Activated CD4-positive, alpha-beta T cell treated with anti-CD3 and anti-CD28 coated beads for 4 hours (primary cell): Measurements from ENCODE around the gene CTNND2.

Source experiments
- DNase-seq, 2 donors: peaks; one replicate each; pipeline ENCODE4 v3.0.0-alpha.2; 2020

Gene CTNND2

GRCh38 chr5:11904265-11904906 is at the start of gene CTNND2:
Gene CTNND2, minus strand, starts transcription at chr5:11904446. Its CDS starts 593 bp downstream, at chr5:11903853.
- no peak for DNase-seq

- no peak for DNase-seq
These were observed 42.1 kb upstream of the CTNND2 start for GRCh38 chr5:11946317-11946716.

GRCh38 chr5:11941566-11941965 is 37.3 kb upstream of the CTNND2 start:
- no peak for DNase-seq

- no peak for DNase-seq
These were observed 27.4 kb upstream of the CTNND2 start for GRCh38 chr5:11931638-11932037.

GRCh38 chr5:11928909-11929308 is 24.7 kb upstream of the CTNND2 start:
- no peak for DNase-seq

GRCh38 chr5:11925701-11926100 is 21.5 kb upstream of the CTNND2 start:
- no peak for DNase-seq

- no peak for DNase-seq
These were observed 18.1 kb upstream of the CTNND2 start for GRCh38 chr5:11922394-11922793.

GRCh38 chr5:11918463-11919045 is 14.3 kb upstream of the CTNND2 start:
- DNase-seq, result no peak

- no peak for DNase-seq
These were observed 5.2 kb upstream of the CTNND2 start for GRCh38 chr5:11909471-11909870.

- DNase-seq, result no peak
These were observed 2.3 kb upstream of the CTNND2 start for GRCh38 chr5:11906497-11906896.

GRCh38 chr5:11905206-11905605 is 960 bp upstream of the CTNND2 start:
- no peak for DNase-seq

- no peak for DNase-seq
These were observed 507 bp downstream of the CTNND2 start for GRCh38 chr5:11903614-11904264.

GRCh38 chr5:11903121-11903613 is 1.1 kb downstream of the CTNND2 start:
- DNase-seq, result no peak

- no peak for DNase-seq
These were observed 2.0 kb downstream of the CTNND2 start for GRCh38 chr5:11902201-11902619.

GRCh38 chr5:11898787-11899186 is 5.5 kb downstream of the CTNND2 start:
- no peak for DNase-seq

GRCh38 chr5:11897781-11898180 is 6.5 kb downstream of the CTNND2 start:
- no peak for DNase-seq

- no peak for DNase-seq
These were observed 9.3 kb downstream of the CTNND2 start for GRCh38 chr5:11894992-11895391.

- no peak for DNase-seq
These were observed 11.4 kb downstream of the CTNND2 start for GRCh38 chr5:11892832-11893231.

- DNase-seq, result no peak
These were observed 13.5 kb downstream of the CTNND2 start for GRCh38 chr5:11890777-11891176.

- DNase-seq, result no peak
These were observed 16.0 kb downstream of the CTNND2 start for GRCh38 chr5:11888221-11888620.

- no peak for DNase-seq
These were observed 25.4 kb downstream of the CTNND2 start for GRCh38 chr5:11878814-11879213.

- no peak for DNase-seq
These were observed 30.7 kb downstream of the CTNND2 start for GRCh38 chr5:11873587-11873986.

GRCh38 chr5:11869203-11869602 is 35.0 kb downstream of the CTNND2 start:
- no peak for DNase-seq

GRCh38 chr5:11863911-11864310 is 40.3 kb downstream of the CTNND2 start:
- no peak for DNase-seq
